Activated CD4-positive, alpha-beta T cell treated with anti-CD3 and anti-CD28 coated beads, Interleukin-2, amount 10 ng/mL, durations not matched to agents 7 days and 5 days (primary cell): ENCODE results near the gene TXNDC11. TPM values are rescaled to one million over a fixed set of nuclear protein-coding genes. Genes with fewer than 3 reads are reported as not detected.

Source experiments
- CTCF ChIA-PET: fragments of 350-600 bp; sonication (Branson Sonifier 250); formaldehyde crosslinking; loops from one replicate; lab custom pipeline; 2021; ENCODE audit warnings: antibody characterized with exemption; lab: Charles Lee
- POLR2A ChIA-PET: fragments of 350-600 bp; sonication (Branson Sonifier 250); formaldehyde crosslinking; loops from one replicate; lab custom pipeline; 2021; ENCODE audit warnings: antibody characterized with exemption; lab: Charles Lee
- DNase-seq: peaks from one replicate; pipeline ENCODE4 v3.0.0-alpha.2; 2020
- H3K27ac Mint-ChIP-seq: one replicate; pipeline ENCODE4 v1.8.0; 2021; ENCODE audit warnings: mild to moderate bottlenecking, moderate library complexity, mixed read lengths
- H3K27me3 Mint-ChIP-seq: one replicate; pipeline ENCODE4 v1.8.0; 2021; ENCODE audit warnings: mixed read lengths
- H3K36me3 Mint-ChIP-seq: one replicate; pipeline ENCODE4 v1.8.0; 2021; ENCODE audit warnings: low read depth, mixed read lengths
- H3K4me1 Mint-ChIP-seq: one replicate; pipeline ENCODE4 v1.8.0; 2021; ENCODE audit warnings: mixed read lengths
- H3K4me3 Mint-ChIP-seq: one replicate; pipeline ENCODE4 v1.8.0; 2021; ENCODE audit warnings: mild to moderate bottlenecking, moderate library complexity, mixed read lengths
- H3K9me3 Mint-ChIP-seq: one replicate; pipeline ENCODE4 v1.8.0; 2021; ENCODE audit warnings: mixed read lengths
- total RNA-seq, 2 experiments: library from RNA; stranded (reverse); gene quantifications; one replicate each; pipeline ENCODE4 v1.2.3, GENCODE V29; 2021

Gene TXNDC11
- total RNA-seq, 2 experiments from 2014 or later: 38.5 to 42.7 TPM

DNA sequence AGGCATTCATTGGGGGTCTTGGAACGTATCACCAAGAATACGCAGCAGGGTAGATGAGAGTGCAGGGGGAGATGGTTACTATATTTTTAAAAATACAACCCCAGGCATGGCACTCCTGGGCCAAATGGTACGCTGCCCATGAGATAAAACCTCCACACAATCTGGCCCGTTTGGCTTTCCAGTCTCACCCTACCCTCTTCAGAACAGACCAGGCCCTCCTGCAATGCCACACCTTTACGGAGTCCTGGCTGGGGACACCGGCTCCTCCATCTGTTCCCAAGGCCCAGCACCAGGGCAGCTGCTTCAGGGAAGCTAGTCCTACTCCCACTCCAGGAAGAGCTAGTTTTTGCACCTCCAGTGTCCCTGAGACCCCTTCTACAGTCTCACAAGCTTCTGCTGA lies 50.0 kb downstream of the TXNDC11 start:
- peak overlapping the region; percentile 51 for H3K27ac Mint-ChIP-seq
- POLR2A ChIA-PET: no interaction called here
- H3K4me3 Mint-ChIP-seq: no peak overlapping the region

DNA sequence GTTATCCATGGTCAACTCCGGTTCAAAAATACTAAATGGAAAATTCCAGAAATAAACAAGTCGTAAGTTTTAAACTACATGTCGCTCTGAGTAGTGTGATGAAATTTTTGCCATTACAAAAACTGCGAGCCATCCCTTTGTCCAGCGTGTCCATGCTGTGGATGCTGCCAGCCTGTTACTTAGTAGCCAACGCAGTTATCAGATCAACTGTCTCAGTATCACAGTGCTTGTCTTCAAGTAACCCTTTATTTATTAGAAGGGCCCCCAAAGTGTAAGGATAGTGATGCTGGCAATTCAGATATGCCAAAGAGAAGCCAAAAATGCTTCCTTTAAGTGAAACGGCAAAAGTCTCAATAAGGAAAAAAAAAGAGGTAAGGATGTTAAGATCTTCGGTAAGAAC lies 50.5 kb downstream of the TXNDC11 start:
- H3K4me3 Mint-ChIP-seq: no peak overlapping the region
- no peak overlapping the region for H3K27ac Mint-ChIP-seq
- no peaks in the 10 kb centered on the region for H3K9me3 Mint-ChIP-seq
- H3K4me1 Mint-ChIP-seq: peaks cover 37% of the 10 kb centered on the region
- CTCF ChIA-PET: no interaction called here
- POLR2A ChIA-PET: no interaction called here
- no peaks in the 10 kb centered on the region for H3K27me3 Mint-ChIP-seq
- peaks cover 65% of the 10 kb centered on the region for H3K36me3 Mint-ChIP-seq
- DNase-seq: no peak

More for the DNA sequence above, 50.0 kb downstream of the TXNDC11 start:
- no peak for DNase-seq
- peaks cover 65% of the 10 kb centered on the region for H3K36me3 Mint-ChIP-seq
- CTCF ChIA-PET: interaction anchor here (1.0 kb wide), 1 partner anchor 21 kb away, joined by 3 read pairs; no protein-coding TSS in a partner anchor
- no peaks in the 10 kb centered on the region for H3K9me3 Mint-ChIP-seq
- H3K27me3 Mint-ChIP-seq: no peaks in the 10 kb centered on the region
- H3K4me1 Mint-ChIP-seq: peaks cover 41% of the 10 kb centered on the region

DNA sequence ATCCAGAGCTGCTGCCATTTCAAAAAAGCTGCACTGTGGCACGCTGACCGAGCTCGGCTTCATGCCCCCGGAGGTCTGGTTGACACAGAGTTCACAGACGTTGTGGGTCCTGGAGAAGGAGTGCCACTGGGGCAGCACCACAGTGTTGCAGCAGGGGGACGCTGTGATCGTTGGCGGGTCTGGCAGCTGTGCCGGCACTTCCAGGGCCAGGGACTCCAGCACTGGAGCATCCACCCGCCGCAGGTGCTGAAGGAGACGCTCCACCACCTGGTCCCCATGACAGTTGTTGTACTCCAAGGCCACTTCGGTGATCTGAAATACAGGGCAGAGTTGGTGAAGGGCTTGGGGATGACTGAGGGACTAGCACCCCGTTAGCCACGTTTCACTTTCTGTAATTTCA lies 50.9 kb downstream of the TXNDC11 start:
- Mint-ChIP-seq H3K36me3 (peaks cover 65% of the 10 kb centered on the region), H3K27me3 (no peaks in the 10 kb centered on the region), H3K9me3 (no peaks in the 10 kb centered on the region), H3K4me3 (no peak overlapping the region), H3K4me1 (peaks cover 33% of the 10 kb centered on the region), H3K27ac (no peak overlapping the region)
- ChIA-PET POLR2A (no interaction called here), CTCF (interaction anchor here (1.0 kb wide), 1 partner anchor 209 kb away, joined by 3 read pairs; no protein-coding TSS in a partner anchor)
- no peak for DNase-seq

DNA sequence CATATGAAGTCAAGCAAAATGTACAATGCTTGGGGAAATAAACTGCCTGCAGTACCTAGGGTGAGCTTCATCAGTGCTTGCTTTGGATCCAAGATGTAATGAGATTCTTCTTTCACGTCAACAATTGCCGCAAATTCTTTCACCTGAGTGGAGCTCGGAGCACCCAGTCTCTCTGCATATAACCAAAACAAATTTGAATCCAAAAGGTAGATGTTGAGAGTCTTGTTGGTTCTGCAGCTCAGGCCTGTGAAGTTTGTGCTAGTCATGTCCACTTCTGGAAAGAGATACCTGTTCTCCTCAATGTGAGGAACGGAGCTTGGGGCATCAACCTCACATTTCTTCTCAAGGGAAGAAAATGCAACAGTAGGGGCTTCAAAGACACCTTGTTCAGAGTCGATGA lies 51.4 kb downstream of the TXNDC11 start:
- H3K9me3 Mint-ChIP-seq: no peaks in the 10 kb centered on the region
- no peak for DNase-seq
- H3K36me3 Mint-ChIP-seq: peaks cover 65% of the 10 kb centered on the region
- no peaks in the 10 kb centered on the region for H3K27me3 Mint-ChIP-seq
- peaks cover 28% of the 10 kb centered on the region for H3K4me1 Mint-ChIP-seq
- POLR2A ChIA-PET: no interaction called here
- no peak overlapping the region for H3K4me3 Mint-ChIP-seq
- CTCF ChIA-PET: interaction anchor here (1.0 kb wide), 1 partner anchor 209 kb away, joined by 3 read pairs; no protein-coding TSS in a partner anchor
- no peak overlapping the region for H3K27ac Mint-ChIP-seq

DNA sequence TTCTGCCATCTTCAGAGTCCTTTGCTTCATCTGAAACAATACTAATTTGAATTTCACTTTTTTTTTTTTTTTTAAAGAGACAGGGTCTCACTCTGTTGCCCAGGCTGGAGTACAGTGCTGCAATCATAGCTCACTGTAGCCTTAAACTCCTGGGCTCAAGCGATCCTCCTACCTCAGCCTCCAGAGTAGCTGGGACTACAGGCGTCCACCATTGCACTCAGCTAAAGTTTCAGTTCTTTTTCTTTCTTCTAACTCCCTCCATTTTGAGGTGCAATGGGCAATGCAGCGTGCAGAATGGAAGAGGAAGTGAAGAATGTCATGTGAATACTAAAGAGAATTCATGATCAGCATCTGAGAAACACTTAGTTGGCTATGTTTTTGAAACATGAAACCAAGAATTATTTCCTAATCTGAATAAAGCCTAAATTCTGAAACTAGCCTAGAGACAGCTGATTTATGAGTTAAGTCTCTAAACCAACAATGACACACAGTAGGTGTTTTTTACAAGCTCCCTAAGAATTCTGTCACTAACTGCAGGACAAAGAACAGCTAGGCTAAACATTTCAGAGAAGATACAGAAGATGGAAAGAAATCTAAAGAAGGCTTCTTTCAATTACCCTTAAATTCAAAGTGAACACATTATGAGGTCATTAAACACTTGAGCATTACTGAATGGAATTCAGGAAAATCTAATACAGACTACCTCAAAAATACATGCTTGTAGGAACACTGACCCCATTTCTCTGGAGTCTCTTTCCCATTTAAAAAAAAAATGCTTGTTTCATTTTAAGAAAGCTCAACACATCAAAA lies 53.4 kb downstream of the TXNDC11 start:
- no peak for DNase-seq
- no peak overlapping the region for H3K4me3 Mint-ChIP-seq
- peaks cover 61% of the 10 kb centered on the region for H3K36me3 Mint-ChIP-seq
- H3K27me3 Mint-ChIP-seq: no peaks in the 10 kb centered on the region
- no peaks in the 10 kb centered on the region for H3K9me3 Mint-ChIP-seq
- ChIA-PET POLR2A (interaction anchor here (0.7 kb wide), 1 partner anchor 180 kb away, joined by 12 read pairs; no protein-coding TSS in a partner anchor), CTCF (interaction anchor here (0.6 to 2.2 kb wide), 11 partner anchors 9 to 481 kb away, joined by 3 to 9 read pairs (median 4); no protein-coding TSS in a partner anchor)
- peaks cover 17% of the 10 kb centered on the region for H3K4me1 Mint-ChIP-seq
- peak overlapping the region; percentile 68 for H3K27ac Mint-ChIP-seq

DNA sequence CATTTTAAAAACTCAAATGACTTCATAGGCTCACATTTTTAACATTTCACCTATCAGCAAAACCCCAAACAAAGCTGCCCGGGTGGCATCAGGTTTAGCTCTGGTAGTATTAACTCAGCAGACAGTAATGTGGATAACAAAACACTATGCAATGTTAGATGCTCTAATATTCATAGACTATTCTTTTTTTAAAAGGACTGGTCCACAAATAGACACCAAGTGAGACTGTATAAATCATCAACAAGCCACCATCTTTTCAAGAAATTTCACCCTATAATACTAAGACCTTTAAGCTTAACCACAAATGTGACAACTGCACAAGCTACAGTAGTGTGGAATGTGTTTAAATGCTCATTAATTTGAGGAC lies 54.2 kb downstream of the TXNDC11 start:
- POLR2A ChIA-PET: interaction anchor here (0.7 kb wide), 1 partner anchor 180 kb away, joined by 12 read pairs; no protein-coding TSS in a partner anchor
- H3K27ac Mint-ChIP-seq: peak overlapping the region; percentile 25

DNA sequence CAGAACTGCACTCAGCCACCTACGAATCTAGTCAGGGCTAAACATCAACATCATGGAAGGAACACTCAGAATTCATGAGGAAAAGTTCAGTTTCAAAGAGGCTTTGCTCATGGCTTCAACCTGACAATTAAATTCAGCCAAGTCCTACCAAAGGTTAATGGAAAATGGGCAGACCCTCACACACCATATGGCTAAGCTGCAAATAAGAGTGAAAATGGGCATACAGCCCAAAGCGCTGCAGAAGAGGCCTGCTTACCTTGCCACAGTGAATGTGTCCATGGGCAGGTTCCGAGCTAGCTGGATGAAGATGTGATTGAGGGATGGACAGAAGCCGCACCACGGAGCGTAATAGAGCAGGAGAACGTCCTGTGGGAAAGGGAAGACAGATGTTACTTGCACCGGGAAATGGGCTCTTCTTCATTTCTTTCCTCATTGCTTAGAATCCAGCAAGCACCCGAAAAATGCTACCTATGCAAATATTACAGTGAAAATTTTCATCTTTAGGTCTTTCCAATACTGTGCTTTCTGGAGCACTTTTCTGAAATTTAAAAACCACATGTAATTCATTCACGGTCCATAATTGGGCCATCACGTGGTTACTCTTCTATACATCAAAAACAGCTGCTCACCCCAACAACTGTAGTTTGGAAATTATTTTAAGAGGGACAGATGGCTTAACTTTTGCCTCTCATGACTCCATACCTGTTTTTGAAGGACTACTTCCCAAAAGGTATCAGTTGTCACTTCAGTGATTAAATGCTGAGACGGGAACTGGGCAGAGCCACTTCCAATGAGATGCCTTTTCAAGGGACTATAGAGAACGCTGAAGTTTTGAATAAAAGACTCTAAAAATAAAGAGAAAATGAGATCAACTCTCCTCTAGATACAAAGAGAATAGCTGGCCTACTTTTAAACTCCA lies 54.8 kb downstream of the TXNDC11 start:
- ChIA-PET POLR2A (interaction anchor here (0.7 kb wide), 1 partner anchor 181 kb away, joined by 12 read pairs; no protein-coding TSS in a partner anchor), CTCF (interaction anchor here (0.7 to 2.2 kb wide), 4 partner anchors 14 to 265 kb away, joined by 3 to 9 read pairs (median 4); no protein-coding TSS in a partner anchor)
- H3K27me3 Mint-ChIP-seq: no peaks in the 10 kb centered on the region
- no peak overlapping the region for H3K4me3 Mint-ChIP-seq
- H3K36me3 Mint-ChIP-seq: peaks cover 70% of the 10 kb centered on the region
- peaks cover 24% of the 10 kb centered on the region for H3K4me1 Mint-ChIP-seq
- peak overlapping the region; percentile 81 for H3K27ac Mint-ChIP-seq
- no peak for DNase-seq
- H3K9me3 Mint-ChIP-seq: no peaks in the 10 kb centered on the region

More for the DNA sequence above, 54.2 kb downstream of the TXNDC11 start:
- Mint-ChIP-seq H3K9me3 (no peaks in the 10 kb centered on the region), H3K4me3 (no peak overlapping the region), H3K36me3 (peaks cover 68% of the 10 kb centered on the region), H3K27me3 (no peaks in the 10 kb centered on the region), H3K4me1 (peaks cover 18% of the 10 kb centered on the region)
- no peak for DNase-seq
- CTCF ChIA-PET: interaction anchor here (0.6 to 2.2 kb wide), 7 partner anchors 9 to 482 kb away, joined by 3 to 9 read pairs (median 4); no protein-coding TSS in a partner anchor

DNA sequence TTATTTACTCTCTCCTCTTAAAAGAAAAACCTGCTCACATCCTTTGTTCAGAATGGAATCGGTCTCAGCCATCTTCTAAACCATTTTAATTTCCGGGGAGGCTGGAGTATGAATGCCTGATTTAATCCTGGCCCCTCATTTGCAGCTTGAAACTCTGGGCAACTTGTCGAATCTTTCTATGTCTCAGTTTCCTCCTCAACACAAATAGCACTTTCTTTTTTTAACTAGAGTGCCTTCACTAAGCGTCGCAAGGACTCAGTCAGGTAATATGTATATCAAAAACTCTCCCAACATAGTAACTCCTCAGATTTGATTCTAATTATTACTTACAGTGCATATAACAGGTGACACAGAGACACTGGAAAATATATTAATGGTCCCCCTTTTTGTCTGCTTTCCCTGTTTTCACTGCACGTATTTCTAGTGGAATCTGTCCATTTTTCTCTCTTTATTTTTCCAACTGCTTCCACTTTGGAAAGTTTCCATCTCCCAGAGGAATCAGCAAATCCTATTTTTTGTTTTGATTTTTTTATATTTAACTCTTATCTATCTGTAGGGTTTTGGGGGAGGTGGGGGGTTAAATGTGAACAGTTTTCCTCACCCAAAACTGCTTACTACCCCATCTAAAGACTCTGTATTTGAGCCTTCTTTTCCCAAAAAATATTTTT lies 55.8 kb downstream of the TXNDC11 start:
- Mint-ChIP-seq H3K36me3 (peaks cover 66% of the 10 kb centered on the region), H3K9me3 (no peaks in the 10 kb centered on the region), H3K4me3 (no peak overlapping the region), H3K4me1 (peaks cover 34% of the 10 kb centered on the region), H3K27me3 (no peaks in the 10 kb centered on the region), H3K27ac (no peak overlapping the region)
- CTCF ChIA-PET: interaction anchor here (0.6 kb wide), 1 partner anchor 202 kb away, joined by 3 read pairs; no protein-coding TSS in a partner anchor
- POLR2A ChIA-PET: interaction anchor here (0.6 kb wide), 1 partner anchor 73 kb away, joined by 8 read pairs; no protein-coding TSS in a partner anchor
- no peak for DNase-seq

DNA sequence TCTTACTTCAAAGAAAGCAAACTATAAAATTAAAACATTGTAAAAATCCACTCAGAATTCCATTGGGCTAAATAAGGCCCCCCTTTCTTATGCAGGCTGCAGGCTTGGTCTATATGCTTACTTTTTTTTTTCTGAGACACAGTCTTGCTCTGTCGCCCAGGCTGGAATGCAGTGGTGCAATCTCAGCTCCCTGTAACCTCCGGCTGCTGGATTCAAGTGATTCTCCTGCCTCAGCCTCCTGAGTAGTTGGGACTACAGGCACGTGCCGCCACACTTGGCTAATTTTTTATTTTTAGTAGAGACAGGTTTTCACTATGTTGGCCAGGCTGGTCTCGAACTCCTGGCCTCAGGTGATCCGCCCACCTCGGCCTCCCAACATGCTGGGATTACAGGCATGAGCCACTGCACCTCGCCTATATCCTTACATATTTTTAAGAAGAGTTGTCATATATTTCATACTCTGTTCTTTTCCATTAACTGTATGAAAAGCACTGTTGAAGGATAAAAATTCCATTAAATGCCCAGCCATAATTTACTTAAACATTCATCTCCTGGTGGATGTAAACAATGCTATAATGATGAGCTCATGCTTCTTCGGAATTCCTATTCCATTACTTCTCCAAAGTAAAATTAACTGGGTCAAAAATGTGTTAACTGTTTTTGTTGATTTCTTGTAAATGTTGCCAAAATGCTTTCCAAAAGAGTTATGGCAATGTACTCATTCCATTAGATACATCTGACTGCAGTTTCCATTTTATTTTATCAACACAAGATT lies 56.6 kb downstream of the TXNDC11 start:
- Mint-ChIP-seq H3K4me1 (peaks cover 42% of the 10 kb centered on the region), H3K9me3 (no peaks in the 10 kb centered on the region), H3K27ac (no peak overlapping the region), H3K4me3 (no peak overlapping the region), H3K27me3 (no peaks in the 10 kb centered on the region), H3K36me3 (peaks cover 68% of the 10 kb centered on the region)
- no peak for DNase-seq
- POLR2A ChIA-PET: no interaction called here
- CTCF ChIA-PET: interaction anchor here (0.6 to 1.1 kb wide), 2 partner anchors 155 to 203 kb away, joined by 3 read pairs; no protein-coding TSS in a partner anchor

DNA sequence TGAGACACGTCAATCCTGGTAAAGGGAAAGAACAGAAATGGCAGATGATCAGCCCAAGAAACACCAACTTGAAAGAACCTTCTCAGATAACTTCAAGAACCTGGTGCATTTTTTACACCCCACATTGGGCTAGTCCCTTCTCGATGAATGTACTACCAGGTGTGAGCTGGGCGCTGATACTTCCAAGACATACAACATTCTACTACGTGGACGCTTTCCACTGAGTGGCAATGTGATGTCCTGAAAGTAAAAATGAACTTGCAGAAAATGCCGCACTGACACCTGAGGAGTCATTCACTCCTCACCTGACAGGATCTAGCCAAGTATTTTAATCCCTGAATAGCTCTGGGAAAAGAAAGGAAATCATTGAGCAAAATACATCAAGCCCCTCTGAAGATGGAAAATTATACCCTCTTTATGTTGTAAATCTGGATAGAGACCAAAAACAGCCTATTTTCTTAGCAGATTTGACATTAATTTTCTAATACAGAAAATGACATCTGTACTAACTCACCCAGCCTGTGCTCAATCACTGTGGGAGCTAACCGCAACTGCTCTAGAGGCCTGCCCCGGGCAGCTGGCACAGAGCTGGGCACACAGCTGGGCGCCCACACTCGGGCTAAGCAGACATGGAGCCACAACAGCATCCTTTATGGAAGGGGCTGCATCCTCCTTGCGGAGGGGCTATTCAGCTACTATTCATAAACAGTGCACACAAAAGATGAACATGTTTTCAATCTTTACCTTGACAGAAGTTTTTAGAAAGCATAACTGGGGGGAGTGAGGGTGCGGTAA lies 58.2 kb downstream of the TXNDC11 start:
- no peak for DNase-seq
- POLR2A ChIA-PET: no interaction called here
- Mint-ChIP-seq H3K27ac (no peak overlapping the region), H3K27me3 (no peaks in the 10 kb centered on the region), H3K4me1 (peaks cover 55% of the 10 kb centered on the region), H3K4me3 (no peak overlapping the region), H3K36me3 (peaks cover 75% of the 10 kb centered on the region), H3K9me3 (no peaks in the 10 kb centered on the region)
- CTCF ChIA-PET: interaction anchor here (0.7 to 1.7 kb wide), 3 partner anchors 19 to 404 kb away, joined by 3 to 4 read pairs (median 3); partner anchors contain the start of gene TXNDC11
